ENCODE data around the gene PRSS2. TPM values are rescaled to one million over a fixed set of nuclear protein-coding genes. Genes with fewer than 3 reads are reported as not detected.
"Not testable (repeated sequence)": the region's sequence is repeated elsewhere in the genome, so short reads cannot be mapped to it uniquely, and the experiment has no call there.

Gene PRSS2
- total RNA-seq, 2 donors from 2014 or later, result not detected

DNA sequence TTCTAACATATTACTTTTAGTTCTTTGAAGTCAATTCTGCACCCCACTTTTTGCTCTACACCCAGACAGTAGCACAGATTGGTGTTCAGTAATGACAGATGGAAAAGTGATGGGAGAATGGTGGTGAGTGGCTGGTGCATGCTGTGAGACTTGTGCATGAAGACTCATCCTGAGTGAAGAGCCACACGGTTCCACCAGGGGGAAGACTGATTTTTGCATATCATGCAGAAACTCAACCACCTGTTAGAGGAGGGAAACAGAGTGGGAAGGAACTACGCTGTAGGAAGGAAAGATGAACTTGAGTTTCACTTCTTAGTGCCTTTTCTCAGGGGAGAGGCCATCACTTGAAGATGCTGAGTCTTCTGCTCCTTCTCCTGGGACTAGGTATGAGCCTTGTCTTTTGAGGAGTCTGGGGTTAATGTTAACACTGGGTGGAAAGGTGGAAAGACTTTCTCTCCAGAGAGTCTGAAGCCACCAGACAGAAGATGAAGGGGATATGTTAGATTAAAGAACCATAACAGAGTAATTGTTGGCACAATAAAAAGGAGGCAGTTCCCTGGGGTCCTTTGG is 30.8 kb upstream of the PRSS2 start:
- DNase-seq (ENCODE audit: low spot score), result no peak
- no peak for TF ChIP-seq POLR2A (IDR thresholded peaks at IDR 0.05)
- no peak for TF ChIP-seq CTCF (IDR thresholded peaks at IDR 0.05)
- TF ChIP-seq POLR2AphosphoS5 (IDR thresholded peaks at IDR 0.05), result no peak
- Histone ChIP-seq H3K27me3 (replicated peaks; ENCODE audit: insufficient read depth) (no peaks in the 10 kb centered on the region), H3K9me3 (no peaks in the 10 kb centered on the region), H3K4me3 (no peak overlapping the region), H3K36me3 (no peaks in the 10 kb centered on the region), H3K4me1 (replicated peaks) (no peaks in the 10 kb centered on the region), H3K27ac (no peak overlapping the region)
- intact Hi-C loops (cut with DNase I), result no loop called here
- 71% methylated on average over 2 of the region's 2 CpGs for WGBS

DNA sequence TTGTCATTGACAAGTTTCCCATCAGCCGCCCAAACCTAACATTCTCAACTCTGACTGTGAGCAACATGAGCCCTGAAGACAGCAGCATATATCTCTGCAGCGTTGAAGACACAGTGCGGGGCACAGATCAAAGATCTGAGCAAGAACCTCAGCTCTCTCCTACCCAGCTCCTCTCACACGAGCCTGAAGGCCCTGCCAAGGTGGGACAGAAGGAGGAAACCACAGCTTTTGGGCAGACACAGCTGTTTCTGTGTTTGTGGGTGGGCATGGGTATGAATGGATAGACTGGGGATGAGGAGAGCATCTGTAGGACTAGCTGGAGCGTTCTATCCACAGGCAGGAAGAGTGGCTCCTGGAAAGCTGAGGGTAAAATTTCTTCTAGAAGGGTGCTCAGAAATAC is 30.0 kb upstream of the PRSS2 start:
- 82% methylated on average over 5 of the region's 5 CpGs for WGBS
- H3K9me3 ChIP-seq, result no peaks in the 10 kb centered on the region
- H3K27ac ChIP-seq, result no peak overlapping the region
- no peak overlapping the region for H3K4me3 ChIP-seq
- no peaks in the 10 kb centered on the region for H3K4me1 ChIP-seq (replicated peaks)
- DNase-seq (ENCODE audit: low spot score), result no peak
- no peak for TF ChIP-seq POLR2A (IDR thresholded peaks at IDR 0.05)
- TF ChIP-seq CTCF (IDR thresholded peaks at IDR 0.05), result no peak
- TF ChIP-seq POLR2AphosphoS5 (IDR thresholded peaks at IDR 0.05), result no peak
- intact Hi-C loops (cut with DNase I), result no loop called here
- no peaks in the 10 kb centered on the region for H3K36me3 ChIP-seq
- no peaks in the 10 kb centered on the region for H3K27me3 ChIP-seq (replicated peaks; ENCODE audit: insufficient read depth)

DNA sequence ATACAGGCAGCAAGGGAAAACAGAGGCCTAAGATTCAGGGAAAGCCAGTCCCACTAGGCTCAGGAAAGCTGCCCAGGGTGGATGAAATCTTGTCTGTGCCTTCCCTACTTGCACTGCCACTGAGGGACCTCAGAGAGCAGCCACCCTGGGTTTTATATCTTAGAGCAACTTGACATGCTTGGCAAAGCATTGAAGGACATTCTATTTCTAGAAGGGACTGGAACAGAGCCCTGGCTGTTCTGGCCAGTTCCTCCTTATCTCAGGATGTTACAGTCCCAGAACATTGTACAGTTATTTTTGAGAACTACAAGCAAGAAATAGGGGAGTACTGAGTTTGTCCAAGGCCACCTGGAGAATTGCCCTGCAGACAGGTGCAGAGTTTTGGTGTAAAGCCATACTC is 28.8 kb upstream of the PRSS2 start:
- H3K9me3 ChIP-seq; H3K27ac ChIP-seq; H3K36me3 ChIP-seq; H3K27me3 ChIP-seq (replicated peaks; ENCODE audit: insufficient read depth); H3K4me3 ChIP-seq; intact Hi-C loops (cut with DNase I); DNase-seq (ENCODE audit: low spot score); H3K4me1 ChIP-seq (replicated peaks): not testable (repeated sequence)

DNA sequence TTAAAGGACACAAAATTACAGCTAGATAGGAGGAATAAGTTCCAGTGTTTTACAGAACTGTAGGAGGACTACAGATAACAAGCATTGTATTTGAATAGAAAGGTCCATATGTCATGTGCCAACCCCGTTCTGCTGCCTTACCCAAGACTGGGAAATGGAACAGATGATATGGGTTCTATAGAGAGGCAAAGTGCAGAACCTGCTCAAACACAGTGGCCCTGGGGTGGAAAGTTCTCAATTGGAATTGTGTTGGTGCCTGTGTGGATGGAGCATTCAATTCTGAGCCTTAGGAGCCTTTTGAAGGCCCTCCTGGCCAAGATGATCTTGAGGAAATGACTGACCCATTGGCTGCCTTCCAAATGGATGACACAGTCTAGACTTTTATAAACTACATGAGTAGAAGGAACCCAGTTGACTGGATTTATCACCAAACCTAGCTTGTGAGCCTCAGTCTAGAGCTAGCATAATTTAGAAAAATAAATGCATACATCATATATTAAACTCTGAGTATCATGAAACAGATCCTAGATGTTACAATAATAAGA is 25.6 kb upstream of the PRSS2 start:
- TF ChIP-seq POLR2AphosphoS5 (IDR thresholded peaks at IDR 0.05) (no peak), POLR2A (IDR thresholded peaks at IDR 0.05) (no peak), CTCF (IDR thresholded peaks at IDR 0.05) (no peak)
- no peaks in the 10 kb centered on the region for H3K4me1 ChIP-seq (replicated peaks)
- no peaks in the 10 kb centered on the region for H3K36me3 ChIP-seq
- H3K4me3 ChIP-seq, result no peak overlapping the region
- no peaks in the 10 kb centered on the region for H3K9me3 ChIP-seq
- peaks cover 3% of the 10 kb centered on the region for H3K27me3 ChIP-seq (replicated peaks; ENCODE audit: insufficient read depth)
- no peak for DNase-seq (ENCODE audit: low spot score)
- H3K27ac ChIP-seq, result no peak overlapping the region
- intact Hi-C loops (cut with DNase I), result no loop called here
- WGBS, result 95% methylated on average over 1 of the region's 1 CpG

DNA sequence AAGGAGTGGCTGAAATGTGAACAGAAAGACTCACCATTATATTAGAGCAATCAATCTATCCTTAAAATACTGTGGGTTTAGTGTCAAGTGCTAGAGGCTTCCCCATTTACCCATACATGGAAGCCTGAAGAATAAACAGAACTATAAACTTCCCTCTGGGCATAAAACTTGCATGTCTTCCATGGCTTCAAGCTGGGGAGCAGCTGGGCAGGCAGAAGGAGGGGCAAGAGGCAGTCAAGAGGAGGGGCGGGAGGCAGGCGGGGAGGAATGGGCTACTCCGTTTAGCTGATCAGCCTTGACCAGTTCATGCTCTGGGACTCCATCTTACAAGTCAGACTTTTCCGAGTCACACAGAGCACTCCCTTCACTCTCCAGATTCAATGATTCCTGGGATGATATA is 25.0 kb upstream of the PRSS2 start:
- intact Hi-C loops (cut with DNase I), result no loop called here
- 48% methylated on average over 4 of the region's 4 CpGs for WGBS
- DNase-seq (ENCODE audit: low spot score), result no peak
- H3K4me1 ChIP-seq (replicated peaks), result no peaks in the 10 kb centered on the region
- no peaks in the 10 kb centered on the region for H3K36me3 ChIP-seq
- no peak overlapping the region for H3K27ac ChIP-seq
- H3K9me3 ChIP-seq, result no peaks in the 10 kb centered on the region
- TF ChIP-seq POLR2A (IDR thresholded peaks at IDR 0.05) (no peak), POLR2AphosphoS5 (IDR thresholded peaks at IDR 0.05) (no peak), CTCF (IDR thresholded peaks at IDR 0.05) (no peak)
- H3K27me3 ChIP-seq (replicated peaks; ENCODE audit: insufficient read depth), result peaks cover 3% of the 10 kb centered on the region
- H3K4me3 ChIP-seq, result no peak overlapping the region
